Right lung (tissue), 10 donors: ENCODE measurements around the gene TBC1D3L. TPM values are rescaled to one million over a fixed set of nuclear protein-coding genes. Genes with fewer than 3 reads are reported as not detected.
"Not testable (repeated sequence)": the region's sequence is repeated elsewhere in the genome, so short reads cannot be mapped to it uniquely, and the experiment has no call there.

Experiments
- DNase-seq, 2 donors: peaks; one replicate each; pipeline ENCODE4 v3.0.0-alpha.2; 2013
- long read RNA-seq, 8 donors: transcript quantifications; one replicate each; lab custom pipeline, GENCODE V29; 2026
- polyA plus RNA-seq, 5 donors: library from polyadenylated mRNA; unstranded; fragments of 120-200 nt; gene quantifications; one replicate each; pipeline versions ENCODE4 v1.2.1 to v1.2.3, GENCODE V29; 2013; ENCODE audit warnings: inconsistent platforms in 1 of 5, low replicate concordance in 1 of 5; ENCODE audit not compliant: insufficient read length in 5 of 5, insufficient read depth in 1 of 5

TBC1D3L gene
- 10 to 100 TPM; 25.2 to 40.9 (median 32.2) TPM for polyA plus RNA-seq
- long read RNA-seq, donor 1, partial matches to known transcripts: 12 of 12 reads
- long read RNA-seq, donor 1, other reads (novel, unspliced or antisense): 0 of 12 reads
- long read RNA-seq, donor 2, partial matches to known transcripts: 6 of 6 reads
- long read RNA-seq, donor 2, other reads (novel, unspliced or antisense): 0 of 6 reads
- long read RNA-seq, donor 3: 0 reads
- long read RNA-seq, donor 4: 0 reads
- long read RNA-seq, donor 5: 0 reads
- long read RNA-seq, donor 6, partial matches to known transcripts: 5 of 5 reads
- long read RNA-seq, donor 6, other reads (novel, unspliced or antisense): 0 of 5 reads
- long read RNA-seq, donor 7, partial matches to known transcripts: 9 of 9 reads
- long read RNA-seq, donor 7, other reads (novel, unspliced or antisense): 0 of 9 reads
- long read RNA-seq, donor 8: 0 reads

GRCh38 chr17:37988960-37989359, at the start of gene TBC1D3L:
Gene TBC1D3L, minus strand, starts transcription at chr17:37989060. Its CDS starts 1,540 bp downstream, at chr17:37987520.
- not testable (repeated sequence) for DNase-seq

GRCh38 chr17:38003676-38004075, 14.8 kb upstream of the TBC1D3L start, which contains the start of gene TBC1D3D:
Gene TBC1D3D, plus strand, starts transcription at chr17:38003976. Its CDS starts 1,585 bp downstream, at chr17:38005561.
- DNase-seq: not testable (repeated sequence)

Other genes with a start within 250 kb of the TBC1D3L start
- gene HNF1B, start 244.0 kb downstream of the TBC1D3L start, polyA plus RNA-seq: 10 to 100 TPM; 28.8 to 40.1 (median 35.8) TPM
- under 1 TPM in 2 of 5 donors, not detected in 3; 0.21 to 0.29 TPM for gene TBC1D3K, start 64.6 kb downstream of the TBC1D3L start, polyA plus RNA-seq
- gene TBC1D3D, start 14.9 kb upstream of the TBC1D3L start, polyA plus RNA-seq: 1 to 10 TPM in 4 of 5 donors, under 1 TPM in 1; 0.79 to 5.2 (median 3.3) TPM
- not detected for gene TBC1D3C, start 79.6 kb upstream of the TBC1D3L start, polyA plus RNA-seq
- gene TBC1D3E, start 138.9 kb upstream of the TBC1D3L start, polyA plus RNA-seq: not detected
- not detected for gene TBC1D3, start 203.5 kb upstream of the TBC1D3L start, polyA plus RNA-seq